Body of pancreas (tissue), 4 donors: Measurements from ENCODE around the gene ZNF93. TPM values are rescaled to one million over a fixed set of nuclear protein-coding genes. Genes with fewer than 3 reads are reported as not detected.
A peak's percentile ranks its signal among the peaks of the same experiment; 100 is the strongest.
"Not testable (repeated sequence)": the region's sequence is repeated elsewhere in the genome, so short reads cannot be mapped to it uniquely, and the experiment has no call there.

Experiments
- ATAC-seq: fragments of 150-250 bp; one replicate; pipeline ENCODE4 v1.9.1; 2016
- DNase-seq, 4 donors: peaks; one replicate each; pipeline ENCODE4 v3.0.0-alpha.2; 2019
- H3K27ac ChIP-seq, 4 donors: fragments of 200-600 bp; sonication (generic); 1 replicate in 3 of 4; 2 replicates in 1 of 4; pipeline versions ENCODE4 v1.5.1 to v1.6.1; 2016 to 2019; ENCODE audit warnings: mild to moderate bottlenecking in 1 of 4, mixed read lengths in 1 of 4, moderate library complexity in 1 of 4
- H3K27me3 ChIP-seq, 2 donors: fragments of 200-600 bp; sonication (generic); one replicate each; pipeline ENCODE4 v1.6.0; 2016; ENCODE audit warnings: mild to moderate bottlenecking in 1 of 2
- H3K36me3 ChIP-seq, 2 donors: fragments of 200-600 bp; sonication (generic); replicated peaks in 1 of 2; 2 replicates each; pipeline ENCODE4 v1.5.1; 2016; ENCODE audit warnings: low read depth in 2 of 2; ENCODE audit not compliant: insufficient read depth in 1 of 2
- H3K4me1 ChIP-seq: fragments of 200-600 bp; sonication (generic); one replicate; pipeline ENCODE4 v1.6.0; 2016
- H3K4me3 ChIP-seq, 2 donors: fragments of 200-600 bp; sonication (generic); 1 replicate in 1 of 2; 2 replicates in 1 of 2; pipeline ENCODE4 v1.5.1; 2016 to 2019
- H3K9me3 ChIP-seq, 3 donors: fragments of 200-600 bp; sonication (generic); 1 replicate in 2 of 3; 2 replicates in 1 of 3; pipeline ENCODE4 v1.5.1; 2016
- POLR2A ChIP-seq, 3 donors: fragments of 450-650 bp; IDR thresholded peaks; one replicate each; pipeline ENCODE4 v1.6.1; 2016; ENCODE audit warnings: antibody characterized with exemption in 3 of 3, mild to moderate bottlenecking in 2 of 3
- WGBS, 2 donors: methylation state at CpG; one replicate each; pipeline ENCODE4 v1.1.5; 2017; 5-methylcytosine and 5-hydroxymethylcytosine counted together
- intact Hi-C: fragments of 100-400 bp; cut with DNase I; formaldehyde crosslinking; loops from one replicate; pipeline ENCODE4 v1.15.1; 2023
- total RNA-seq, 2 donors: library from RNA; depleted of rRNA; stranded (reverse); fragments of >200 nt; gene quantifications; one replicate each; pipeline ENCODE4 v1.1.0, GENCODE V29; 2016
- TF ChIP-seq, protein P1 (sequence below), 7 experiments: fragments of 450-650 bp in 4 of 7; fragments of 200-600 bp in 3 of 7; sonication (generic) in 3 of 7; IDR thresholded peaks; one replicate each; pipeline ENCODE4 v1.5.1; 2016 to 2019; ENCODE audit warnings: antibody characterized with exemption in 7 of 7

The ZNF93 gene
- 1 to 10 TPM; 2.3 to 5.4 TPM for total RNA-seq

- H3K27ac ChIP-seq, result peak within 1 kb of the TSS; percentile 66 to 92 (median 88)
- no peaks in the 10 kb centered on the region for H3K36me3 ChIP-seq
- no peaks in the 10 kb centered on the region for H3K27me3 ChIP-seq
- ATAC-seq (peak; percentile 98), DNase-seq (peak; percentile 95 to 98 (median 96))
- 0 to 1% methylated on average over 19 to 35 of the region's 35 CpGs for WGBS, 2 donors
- peak within 1 kb of the TSS; percentile 35 to 48 for H3K4me3 ChIP-seq
- intact Hi-C loops, result no loop called here
- H3K4me1 ChIP-seq, result peaks cover 3% of the 10 kb centered on the region
- H3K9me3 ChIP-seq, result peaks cover 0 to 6% (median 0%) of the 10 kb centered on the region in 3 donors
- TF ChIP-seq POLR2A (IDR thresholded peaks at IDR 0.05), result peak; percentile 47 to 83 (median 79)
- TF ChIP-seq, protein P1, sequence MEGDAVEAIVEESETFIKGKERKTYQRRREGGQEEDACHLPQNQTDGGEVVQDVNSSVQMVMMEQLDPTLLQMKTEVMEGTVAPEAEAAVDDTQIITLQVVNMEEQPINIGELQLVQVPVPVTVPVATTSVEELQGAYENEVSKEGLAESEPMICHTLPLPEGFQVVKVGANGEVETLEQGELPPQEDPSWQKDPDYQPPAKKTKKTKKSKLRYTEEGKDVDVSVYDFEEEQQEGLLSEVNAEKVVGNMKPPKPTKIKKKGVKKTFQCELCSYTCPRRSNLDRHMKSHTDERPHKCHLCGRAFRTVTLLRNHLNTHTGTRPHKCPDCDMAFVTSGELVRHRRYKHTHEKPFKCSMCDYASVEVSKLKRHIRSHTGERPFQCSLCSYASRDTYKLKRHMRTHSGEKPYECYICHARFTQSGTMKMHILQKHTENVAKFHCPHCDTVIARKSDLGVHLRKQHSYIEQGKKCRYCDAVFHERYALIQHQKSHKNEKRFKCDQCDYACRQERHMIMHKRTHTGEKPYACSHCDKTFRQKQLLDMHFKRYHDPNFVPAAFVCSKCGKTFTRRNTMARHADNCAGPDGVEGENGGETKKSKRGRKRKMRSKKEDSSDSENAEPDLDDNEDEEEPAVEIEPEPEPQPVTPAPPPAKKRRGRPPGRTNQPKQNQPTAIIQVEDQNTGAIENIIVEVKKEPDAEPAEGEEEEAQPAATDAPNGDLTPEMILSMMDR (IDR thresholded peaks at IDR 0.05), result no peak
These were observed at the start of gene ZNF93 for GRCh38 chr19:19900729-19901444. ZNF93 (plus strand) TSS chr19:19900946; CDS start chr19:19901089, 143 bp downstream.

- H3K36me3 ChIP-seq, H3K4me3 ChIP-seq, H3K9me3 ChIP-seq, ATAC-seq, H3K27ac ChIP-seq, DNase-seq, H3K27me3 ChIP-seq, intact Hi-C loops, H3K4me1 ChIP-seq: not testable (repeated sequence)
- WGBS, 2 donors, result 68 to 83% methylated on average over 2 of the region's 2 CpGs
These were observed 49.0 kb upstream of the ZNF93 start for GRCh38 chr19:19851740-19852139.

DNA sequence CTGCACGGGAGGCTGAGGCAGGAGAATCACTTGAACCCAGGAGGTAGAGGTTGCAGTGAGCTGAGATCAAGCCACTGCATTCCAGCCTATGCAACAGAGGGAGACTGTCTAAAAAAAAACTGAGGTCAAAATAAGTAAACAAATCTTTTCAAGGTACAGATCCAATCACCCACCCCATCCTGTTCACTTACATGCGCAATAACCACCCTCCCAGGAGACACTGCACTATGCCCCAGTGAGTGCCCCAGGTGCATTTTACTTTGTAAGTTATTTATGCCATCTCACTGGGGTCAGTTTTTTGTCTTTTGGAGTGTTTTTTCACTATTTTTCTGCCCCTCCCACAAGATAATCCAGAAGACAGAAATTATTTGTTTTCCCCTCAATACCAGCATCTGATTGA lies 42.0 kb upstream of the ZNF93 start:
- intact Hi-C loops, result no loop called here
- DNase-seq, result no peak
- Histone ChIP-seq H3K4me3 (no peak overlapping the region), H3K27ac (no peak overlapping the region), H3K36me3 (no peaks in the 10 kb centered on the region), H3K4me1 (no peaks in the 10 kb centered on the region), H3K9me3 (no peaks in the 10 kb centered on the region), H3K27me3 (no peaks in the 10 kb centered on the region)
- TF ChIP-seq POLR2A (IDR thresholded peaks at IDR 0.05), result no peak
- TF ChIP-seq, protein P1 (IDR thresholded peaks at IDR 0.05), result no peak
- no peak for ATAC-seq
- 83 to 91% methylated on average over 2 of the region's 2 CpGs for WGBS, 2 donors

- 27 to 38% methylated on average over 9 to 29 of the region's 29 CpGs for WGBS, 2 donors
- H3K27ac ChIP-seq, result no peak overlapping the region
- no peaks in the 10 kb centered on the region for H3K9me3 ChIP-seq
- TF ChIP-seq POLR2A (IDR thresholded peaks at IDR 0.05), result no peak
- TF ChIP-seq, protein P1 (IDR thresholded peaks at IDR 0.05), result no peak
- ATAC-seq, result no peak
- DNase-seq, result peak in 3 of 4 donors; percentile 41 to 66 (median 41)
- no peaks in the 10 kb centered on the region for H3K27me3 ChIP-seq
- no peak overlapping the region for H3K4me3 ChIP-seq
- H3K4me1 ChIP-seq, result peaks cover 4% of the 10 kb centered on the region
- H3K36me3 ChIP-seq, result no peaks in the 10 kb centered on the region
- intact Hi-C loops, result no loop called here
These were observed 39.9 kb upstream of the ZNF93 start for GRCh38 chr19:19860756-19861390.

DNA sequence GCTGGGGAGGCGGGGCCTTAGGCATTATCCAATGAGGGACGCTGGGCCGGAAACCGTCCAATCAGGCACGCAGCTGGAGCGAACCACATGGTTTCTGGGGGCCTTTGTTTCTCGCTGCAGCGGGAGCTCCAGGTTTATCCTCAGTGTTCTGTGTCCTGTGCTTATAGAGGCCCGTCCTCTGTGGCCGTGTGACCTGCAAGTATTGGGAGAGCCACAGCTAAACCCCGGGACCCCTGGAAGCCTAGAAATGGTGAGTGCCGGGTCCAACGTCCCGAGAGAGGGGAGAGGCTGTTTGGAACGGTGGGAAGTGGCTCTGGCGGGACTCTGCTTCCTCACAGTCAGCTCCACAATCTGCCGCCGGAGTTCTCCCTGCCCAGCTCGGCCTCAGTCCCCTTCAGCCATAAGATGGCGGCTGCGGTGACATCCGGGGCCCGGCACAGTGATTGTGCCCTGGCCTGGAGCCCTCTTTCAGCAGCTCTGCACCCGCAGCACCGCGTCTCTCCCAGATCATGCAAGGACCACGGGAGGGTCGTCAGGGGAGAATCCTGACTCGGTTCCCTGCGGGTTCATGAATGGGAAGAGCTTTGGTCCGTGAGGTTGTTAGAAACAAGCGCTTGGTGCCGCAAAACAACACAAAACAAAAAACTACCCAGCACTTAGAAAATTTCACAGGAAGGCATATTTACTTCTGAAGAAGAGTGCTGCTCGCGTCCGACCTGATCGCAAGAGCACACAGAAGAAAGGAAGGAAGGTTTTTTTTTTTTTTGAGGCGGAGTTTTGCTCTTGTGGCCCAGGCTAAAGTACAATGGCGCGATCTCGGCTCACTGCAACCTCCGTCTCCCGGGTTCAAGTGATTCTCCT lies 34.8 kb upstream of the ZNF93 start, which contains the start of gene ZNF253:
Gene ZNF253, plus strand, starts transcription at position 133 of the 861 bp plus-strand sequence. Its CDS starts 115 bp downstream, at position 248.
- Histone ChIP-seq H3K9me3 (no peaks in the 10 kb centered on the region), H3K27ac (peak within 1 kb of the TSS; percentile 87 to 97 (median 96)), H3K4me3 (peak within 1 kb of the TSS; percentile 45 to 78), H3K36me3 (no peaks in the 10 kb centered on the region), H3K27me3 (no peaks in the 10 kb centered on the region), H3K4me1 (peaks cover 18% of the 10 kb centered on the region)
- TF ChIP-seq, protein P1 (IDR thresholded peaks at IDR 0.05), result no peak
- TF ChIP-seq POLR2A (IDR thresholded peaks at IDR 0.05), result peak; percentile 91 to 99 (median 98)
- DNase-seq (peak; percentile 96 to 99 (median 97)), ATAC-seq (peak; percentile 99)
- intact Hi-C loops, result no loop called here
- 0% methylated on average over 30 to 43 of the region's 43 CpGs for WGBS, 2 donors
